Measurements from ENCODE around the gene RPUSD1. TPM values are rescaled to one million over a fixed set of nuclear protein-coding genes. Genes with fewer than 3 reads are reported as not detected.
"Not testable (repeated sequence)": the region's sequence is repeated elsewhere in the genome, so short reads cannot be mapped to it uniquely, and the experiment has no call there.

RPUSD1 gene
- total RNA-seq, 1 experiment from 2014 or later: 31.7 TPM

- peak; percentile 53 for DNase-seq (ENCODE audit: extremely low read depth, low read depth)
Observed at GRCh38 chr16:785563-786535, 2.3 kb downstream of the RPUSD1 start.

- DNase-seq (ENCODE audit: extremely low read depth, low read depth): no peak
Observed at GRCh38 chr16:784431-784830, 3.8 kb downstream of the RPUSD1 start.

GRCh38 chr16:783404-784161 lies 4.6 kb downstream of the RPUSD1 start:
- no peak for DNase-seq (ENCODE audit: extremely low read depth, low read depth)

GRCh38 chr16:782766-783403 lies 5.3 kb downstream of the RPUSD1 start:
- no peak for DNase-seq (ENCODE audit: extremely low read depth, low read depth)

- no peak for DNase-seq (ENCODE audit: extremely low read depth, low read depth)
Observed at GRCh38 chr16:782258-782657, 5.9 kb downstream of the RPUSD1 start.

- DNase-seq (ENCODE audit: extremely low read depth, low read depth): no peak
Observed at GRCh38 chr16:781346-782010, 6.7 kb downstream of the RPUSD1 start.

GRCh38 chr16:780296-780695 lies 7.9 kb downstream of the RPUSD1 start:
- no peak for DNase-seq (ENCODE audit: extremely low read depth, low read depth)

GRCh38 chr16:779561-779960 lies 8.6 kb downstream of the RPUSD1 start:
- no peak for DNase-seq (ENCODE audit: extremely low read depth, low read depth)

- DNase-seq (ENCODE audit: extremely low read depth, low read depth): no peak
Observed at GRCh38 chr16:778909-779527, 9.2 kb downstream of the RPUSD1 start.

GRCh38 chr16:778447-778846 lies 9.7 kb downstream of the RPUSD1 start:
- DNase-seq (ENCODE audit: extremely low read depth, low read depth): no peak

GRCh38 chr16:777826-778225 lies 10.4 kb downstream of the RPUSD1 start:
- DNase-seq (ENCODE audit: extremely low read depth, low read depth): no peak

- DNase-seq (ENCODE audit: extremely low read depth, low read depth): no peak
Observed at GRCh38 chr16:776824-777223, 11.4 kb downstream of the RPUSD1 start.

- not testable (repeated sequence) for DNase-seq (ENCODE audit: extremely low read depth, low read depth)
Observed at GRCh38 chr16:776298-776697, 11.9 kb downstream of the RPUSD1 start.

- DNase-seq (ENCODE audit: extremely low read depth, low read depth): no peak
Observed at GRCh38 chr16:775236-775796, 12.9 kb downstream of the RPUSD1 start.

- no peak for DNase-seq (ENCODE audit: extremely low read depth, low read depth)
Observed at GRCh38 chr16:774086-775001, 13.8 kb downstream of the RPUSD1 start.

- no peak for DNase-seq (ENCODE audit: extremely low read depth, low read depth)
Observed at GRCh38 chr16:772959-773358, 15.2 kb downstream of the RPUSD1 start.

GRCh38 chr16:770411-770810 lies 17.8 kb downstream of the RPUSD1 start:
- DNase-seq (ENCODE audit: extremely low read depth, low read depth): no peak

GRCh38 chr16:769934-770333 lies 18.2 kb downstream of the RPUSD1 start:
- no peak for DNase-seq (ENCODE audit: extremely low read depth, low read depth)
